ENCODE results near the gene RYR3.

DNA sequence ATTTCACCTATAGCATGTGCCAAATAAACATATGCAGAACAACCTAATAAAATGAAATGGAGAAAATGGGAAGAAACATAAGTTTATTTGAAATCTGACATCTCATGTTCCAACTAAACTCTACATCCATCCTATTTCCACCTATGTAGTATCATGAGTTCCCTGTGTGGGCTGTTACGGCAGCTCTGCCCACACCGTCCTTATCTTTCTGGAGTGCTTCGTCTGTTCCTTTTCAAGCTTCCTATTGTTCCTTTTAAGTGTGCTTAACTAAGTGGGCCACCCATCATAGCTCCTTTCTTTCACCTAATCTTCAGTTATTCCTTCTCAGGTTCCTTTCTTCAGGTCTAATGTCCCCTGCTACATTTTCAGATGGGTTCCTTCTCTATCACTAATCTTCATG lies 17.3 kb downstream of the RYR3 start:
- TF ChIP-seq NR3C1 (CRISPR knock-in tag; IDR thresholded peaks at IDR 0.05) (no peak), BCL6 (CRISPR knock-in tag; IDR thresholded peaks at IDR 0.05) (no peak), SRY (CRISPR knock-in tag; IDR thresholded peaks at IDR 0.05) (no peak), ZFP36 (IDR thresholded peaks at IDR 0.05; ENCODE audit: borderline replicate concordance, low read depth, low read length, partially characterized antibody) (no peak), ZSCAN12 (CRISPR knock-in tag; IDR thresholded peaks at IDR 0.05) (no peak), SIX4 (CRISPR knock-in tag; IDR thresholded peaks at IDR 0.05) (no peak)

All from HepG2 (cell line).